GM12878 (cell line): ENCODE measurements around the gene PPP4C. TPM values are rescaled to one million over a fixed set of nuclear protein-coding genes. Genes with fewer than 3 reads are reported as not detected.

Source experiments
- ATAC-seq: fragments of 200-7000 bp; cut with Tn5 transposase; 3 replicates; pipeline ENCODE4 v1.9.1; 2020; ENCODE audit warnings: mild to moderate bottlenecking, moderate library complexity
- BruUV-seq: library from RNA; stranded (reverse); fragments of 400-500 nt; replicated peaks from 2 replicates; lab custom pipeline; 2021; lab: Mats Ljungman, UMichigan
- CTCF ChIA-PET: fragments of 300-600 bp; sonication (Branson Sonifier 250); formaldehyde crosslinking; extraction: SDS; loops from one replicate; lab custom pipeline; 2021; ENCODE audit warnings: inconsistent platforms; lab: Yijun Ruan, JAX
- POLR2A ChIA-PET: fragments of 350-600 bp; formaldehyde crosslinking; extraction: SDS; loops from one replicate; lab custom pipeline; 2021; ENCODE audit warnings: inconsistent platforms; lab: Charles Lee
- RAD21 ChIA-PET: fragments of 300-600 bp; sonication (Branson Sonifier 250); formaldehyde crosslinking; loops from one replicate; lab custom pipeline; 2023; ENCODE audit warnings: antibody characterized with exemption; ENCODE audit not compliant: unreplicated experiment; lab: Charles Lee
- SMC1A ChIA-PET: fragments of 300-600 bp; sonication (Branson Sonifier 250); formaldehyde crosslinking; loops from one replicate; lab custom pipeline; 2023; ENCODE audit not compliant: unreplicated experiment, uncharacterized antibody; lab: Charles Lee
- DNase-seq: peaks from one replicate; pipeline ENCODE4 v3.0.0-alpha.2; 2011; ENCODE audit warnings: low read depth, low spot score
- FAIRE-seq: peaks from 3 replicates; lab custom pipeline; 2011; peaks lifted over from hg19 to GRCh38; lab: Jason Lieb, UNC
- H2AFZ ChIP-seq: 2 replicates; pipeline ENCODE4 v1.6.0; 2011; ENCODE audit warnings: low read depth, low read length, control low read depth; ENCODE audit not compliant: control insufficient read depth
- H3K27ac ChIP-seq: 2 replicates; pipeline ENCODE4 v1.5.1; 2011; ENCODE audit warnings: control low read depth; ENCODE audit not compliant: control insufficient read depth, insufficient read depth
- H3K27me3 ChIP-seq, 2 experiments: replicated peaks in 1 of 2; 2 replicates each; pipeline versions ENCODE4 v1.6.0 to v1.6.1; 2011; ENCODE audit warnings: low read length in 1 of 2; ENCODE audit not compliant: control insufficient read depth in 2 of 2, insufficient read depth in 2 of 2
- H3K36me3 ChIP-seq, 2 experiments: 2 replicates each; pipeline ENCODE4 v1.5.1; 2011; ENCODE audit warnings: low read length in 1 of 2; ENCODE audit not compliant: control insufficient read depth in 2 of 2, insufficient read depth in 2 of 2
- H3K4me1 ChIP-seq: 2 replicates; pipeline ENCODE4 v1.6.1; 2011; ENCODE audit warnings: mild to moderate bottlenecking, low read length, moderate library complexity, mixed read lengths; ENCODE audit not compliant: control insufficient read depth, insufficient read depth
- H3K4me2 ChIP-seq: 2 replicates; pipeline ENCODE4 v1.6.0; 2011; ENCODE audit warnings: control low read depth; ENCODE audit not compliant: control insufficient read depth, insufficient read depth
- H3K4me3 ChIP-seq: fragments of 200-600 bp; sonication (generic); 2 replicates; pipeline ENCODE4 v1.5.1; 2016
- H3K79me2 ChIP-seq: 2 replicates; pipeline ENCODE4 v1.6.0; 2011; ENCODE audit warnings: low read length; ENCODE audit not compliant: control insufficient read depth, insufficient read depth
- H3K9ac ChIP-seq: 2 replicates; pipeline ENCODE4 v1.8.0; 2011; ENCODE audit warnings: low read length, control low read depth, mixed read lengths; ENCODE audit not compliant: control insufficient read depth, insufficient read depth
- H3K9me3 ChIP-seq: replicated peaks from 3 replicates; pipeline ENCODE4 v1.5.1; 2011; ENCODE audit warnings: mild to moderate bottlenecking, low read length; ENCODE audit not compliant: control insufficient read depth, insufficient read depth
- H4K20me1 ChIP-seq: 2 replicates; pipeline ENCODE4 v1.6.0; 2011; ENCODE audit not compliant: control insufficient read depth, insufficient read depth
- EGR1 ChIP-seq, 2 experiments: IDR thresholded peaks; 1 replicate in 1 of 2; 2 replicates in 1 of 2; pipeline ENCODE4 v1.6.1; 2011 to 2012; ENCODE audit warnings: low read depth in 2 of 2, low read length in 2 of 2, borderline replicate concordance in 1 of 2, mild to moderate bottlenecking in 1 of 2, moderate library complexity in 1 of 2
- FOS ChIP-seq: IDR thresholded peaks from 3 replicates; pipeline ENCODE4 v1.6.1; 2011; ENCODE audit warnings: borderline replicate concordance; ENCODE audit not compliant: insufficient read length; ENCODE audit errors: extremely low read depth
- MEF2A ChIP-seq: IDR thresholded peaks from 2 replicates; pipeline ENCODE4 v1.6.1; 2011; ENCODE audit warnings: low read depth, mild to moderate bottlenecking, low read length, moderate library complexity; ENCODE audit not compliant: insufficient read depth
- NBN ChIP-seq: fragments of 450-650 bp; IDR thresholded peaks from 2 replicates; pipeline ENCODE4 v1.6.1; 2016
- POLR2A ChIP-seq: IDR thresholded peaks from 2 replicates; pipeline ENCODE4 v1.6.1; 2011; ENCODE audit warnings: low read depth, mild to moderate bottlenecking, low read length
- SMAD5 ChIP-seq: IDR thresholded peaks from 2 replicates; pipeline ENCODE4 v1.6.1; 2016; ENCODE audit warnings: antibody characterized with exemption, low read depth
- USF2 ChIP-seq: IDR thresholded peaks from 2 replicates; pipeline ENCODE4 v1.6.1; 2011; ENCODE audit warnings: low read depth, low read length, improper control_type of control experiment, borderline replicate concordance
- ZNF207 ChIP-seq: fragments of 450-650 bp; IDR thresholded peaks from 2 replicates; pipeline ENCODE4 v1.6.1; 2014; ENCODE audit warnings: antibody characterized with exemption, mild to moderate bottlenecking, borderline replicate concordance
- WGBS: methylation state at CpG from one replicate; pipeline ENCODE4 v1.1.6; 2016; ENCODE audit warnings: low lambda C conversion rate; ENCODE audit not compliant: insufficient replicate concordance, insufficient coverage; ENCODE audit errors: missing lambda C conversion rate; 5-methylcytosine and 5-hydroxymethylcytosine counted together
- in situ Hi-C: fragments of 300-500 bp; cut with MboI; formaldehyde crosslinking; loops from 9 replicates; pipeline ENCODE4 v1.14.3; 2018; ENCODE audit warnings: mixed read lengths
- intact Hi-C: fragments of 100-400 bp; cut with micrococcal nuclease; formaldehyde crosslinking; loops from one replicate; pipeline ENCODE4 v1.14.2; 2022; ENCODE audit not compliant: unreplicated experiment
- polyA plus RNA-seq, 11 experiments: library from polyadenylated mRNA; depleted of rRNA in 4 of 11; unstranded in 6 of 11; stranded (reverse) in 5 of 11; fragments of >200 nt; fragmentation: Nextera tagmentation in 4 of 11; fragmentation: Illumina TruSeq in 1 of 11; extraction: Ambion mirVana in 4 of 11; extraction: Trizol in 1 of 11; gene quantifications; 1 replicate in 1 of 11; 2 replicates in 10 of 11; pipeline versions ENCODE4 v1.2.1 to v1.2.3, GENCODE V29; 2011 to 2016; ENCODE audit warnings: inconsistent platforms in 2 of 11, missing spikeins in 2 of 11, low read depth in 1 of 11
- total RNA-seq, 4 experiments: library from RNA; depleted of rRNA in 3 of 4; stranded (reverse); fragments of >200 nt in 3 of 4; fragmentation: Illumina TruSeq in 1 of 4; extraction: Trizol in 1 of 4; gene quantifications; 2 replicates each; pipeline versions ENCODE4 v1.2.1 to v1.2.3, GENCODE V29; 2013 to 2021

Gene PPP4C
- total and polyA plus RNA-seq, 10 of the 15 experiments (the other 5 are each of a cell fraction or from before 2014, with no cell fraction given) = 2.7 to 240 (median 124) TPM

GRCh38 chr16:30054451-30054850, 21.3 kb upstream of the PPP4C start:
- 56% methylated on average over 8 of the region's 8 CpGs for WGBS
- Histone ChIP-seq H3K36me3 (no peaks in the 10 kb centered on the region), H3K79me2 (no peaks in the 10 kb centered on the region), H3K27ac (no peak overlapping the region), H2AFZ (no peak overlapping the region), H3K4me2 (no peak overlapping the region), H3K4me3 (no peak overlapping the region), H4K20me1 (no peaks in the 10 kb centered on the region), H3K9me3 (no peaks in the 10 kb centered on the region), H3K4me1 (peaks cover 3% of the 10 kb centered on the region; the same call in 1 of the 2 replicates), H3K9ac (no peak overlapping the region), H3K27me3 (no peaks in the 10 kb centered on the region)
- DNase-seq = no peak
- SMC1A ChIA-PET = interaction anchor here (1.4 kb wide), 1 partner anchor 11 kb away, joined by 4 read pairs; the partner anchor contains the start of gene ALDOA
- no TSS peak for BruUV-seq
- RAD21 ChIA-PET = interaction anchor here (1.3 to 2.0 kb wide), 4 partner anchors 11 to 37 kb away, joined by 8 to 12 read pairs (median 8); partner anchors contain the start of genes ALDOA and TBX6
- no peak for TF ChIP-seq EGR1 (IDR thresholded peaks at IDR 0.05; ENCODE audit: borderline replicate concordance in 1 of 2, low read depth in 2 of 2, low read length in 2 of 2)
- no peak for TF ChIP-seq POLR2A
- no peak for TF ChIP-seq SMAD5
- TF ChIP-seq USF2 = no peak
- no peak for TF ChIP-seq MEF2A
- TF ChIP-seq ZNF207 = no peak
- TF ChIP-seq NBN = no peak
- no peak for TF ChIP-seq FOS
- CTCF ChIA-PET = interaction anchor here (0.6 to 4.8 kb wide), 14 partner anchors 11 to 177 kb away, joined by 3 to 51 read pairs (median 4); partner anchors contain the start of genes ALDOA, CORO1A, KCTD13 and SEZ6L2
- intact Hi-C loops = no loop called here
- no peak for FAIRE-seq
- ATAC-seq = no peak
- POLR2A ChIA-PET = interaction anchor here (0.6 to 2.1 kb wide), 4 partner anchors 9 to 94 kb away, joined by 5 to 9 read pairs (median 6); partner anchors contain the start of genes ALDOA and TBX6
- in situ Hi-C loops = no loop called here
